GM18526 (cell line): ENCODE results near the gene ARHGEF26.

Experiments
- POLR2A ChIP-seq: IDR thresholded peaks from 3 replicates; pipeline ENCODE4 v1.6.1; 2011; ENCODE audit not compliant: insufficient read length; ENCODE audit errors: extremely low read depth

ARHGEF26 gene

GRCh38 chr3:154195620-154196356 is 74.6 kb downstream of the ARHGEF26 start:
- TF ChIP-seq POLR2A, result no peak

- no peak for TF ChIP-seq POLR2A
Measured at GRCh38 chr3:154197751-154198150, 76.6 kb downstream of the ARHGEF26 start.

GRCh38 chr3:154209499-154209898 is 88.3 kb downstream of the ARHGEF26 start:
- no peak for TF ChIP-seq POLR2A

GRCh38 chr3:154210986-154211385 is 89.8 kb downstream of the ARHGEF26 start:
- TF ChIP-seq POLR2A, result no peak

GRCh38 chr3:154214306-154214705 is 93.1 kb downstream of the ARHGEF26 start:
- TF ChIP-seq POLR2A, result no peak

- no peak for TF ChIP-seq POLR2A
Measured at GRCh38 chr3:154217671-154218070, 96.5 kb downstream of the ARHGEF26 start.

GRCh38 chr3:154218728-154219127 is 97.5 kb downstream of the ARHGEF26 start:
- TF ChIP-seq POLR2A, result no peak

GRCh38 chr3:154220462-154220861 is 99.3 kb downstream of the ARHGEF26 start:
- TF ChIP-seq POLR2A, result no peak

GRCh38 chr3:154223519-154223918 is 102.3 kb downstream of the ARHGEF26 start:
- no peak for TF ChIP-seq POLR2A

- no peak for TF ChIP-seq POLR2A
Measured at GRCh38 chr3:154224366-154224765, 103.2 kb downstream of the ARHGEF26 start.

GRCh38 chr3:154224866-154225265 is 103.7 kb downstream of the ARHGEF26 start:
- no peak for TF ChIP-seq POLR2A

- no peak for TF ChIP-seq POLR2A
Measured at GRCh38 chr3:154225536-154225935, 104.3 kb downstream of the ARHGEF26 start.

GRCh38 chr3:154227531-154227930 is 106.3 kb downstream of the ARHGEF26 start:
- TF ChIP-seq POLR2A, result no peak

- TF ChIP-seq POLR2A, result no peak
Measured at GRCh38 chr3:154228561-154229216, 107.5 kb downstream of the ARHGEF26 start.

- no peak for TF ChIP-seq POLR2A
Measured at GRCh38 chr3:154229217-154229590, 108.0 kb downstream of the ARHGEF26 start.

GRCh38 chr3:154235330-154235729 is 114.1 kb downstream of the ARHGEF26 start:
- TF ChIP-seq POLR2A, result no peak

- TF ChIP-seq POLR2A, result no peak
Measured at GRCh38 chr3:154236331-154236730, 115.1 kb downstream of the ARHGEF26 start.
